Measurements from ENCODE around the gene SAMD10.
"Not testable (repeated sequence)": the region's sequence is repeated elsewhere in the genome, so short reads cannot be mapped to it uniquely, and the experiment has no call there.

SAMD10 gene

DNA sequence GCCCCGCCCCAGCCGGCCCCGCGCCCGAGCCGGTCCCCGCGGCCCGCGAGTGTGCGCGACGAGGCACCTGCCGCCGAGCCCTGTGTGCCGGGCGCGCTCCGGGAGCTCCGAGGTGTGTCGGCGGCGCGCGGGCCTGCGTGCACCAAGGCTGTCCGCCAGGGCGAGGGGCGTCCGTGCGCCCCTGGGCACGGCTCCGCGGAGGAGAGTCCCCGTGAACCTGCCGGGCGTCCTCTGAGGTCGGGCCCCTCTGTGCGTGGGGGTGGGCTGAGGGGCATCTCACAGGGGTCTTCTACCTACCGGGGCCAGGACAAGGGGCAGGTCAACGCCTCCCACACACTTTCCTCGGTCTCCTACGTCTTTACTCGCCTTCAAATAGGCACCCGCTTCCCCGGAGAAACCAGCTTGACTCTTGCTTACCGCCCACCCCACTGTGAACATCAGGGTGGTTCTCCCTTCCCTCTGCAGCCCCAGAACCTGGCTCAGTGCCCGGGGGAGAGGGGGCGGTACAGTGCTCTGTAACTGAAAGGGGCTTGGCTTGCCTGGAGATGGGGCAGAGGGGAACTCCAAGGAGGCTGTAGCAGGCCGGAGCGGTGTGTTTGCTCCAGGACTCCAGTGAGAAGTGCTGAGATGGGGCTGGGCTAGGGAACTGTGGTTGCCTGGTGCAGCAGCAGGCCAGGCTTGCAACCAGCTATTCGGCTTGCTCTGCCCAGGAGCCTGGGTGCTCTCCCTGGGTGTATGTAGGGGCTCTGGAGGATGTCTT is at the start of gene SAMD10:
TSS of gene SAMD10 (minus strand) at position 86 of the 760 bp plus-strand sequence. CDS start 175 bp downstream, outside the sequence.
- no peak for DNase-seq (ENCODE audit: low spot score)

GRCh38 chr20:64027981-64028685 is 48.7 kb upstream of the SAMD10 start:
- DNase-seq (ENCODE audit: low spot score) = no peak

- DNase-seq (ENCODE audit: low spot score) = no peak
These were observed 46.5 kb upstream of the SAMD10 start for GRCh38 chr20:64025826-64026412.

GRCh38 chr20:64025101-64025825 is 45.8 kb upstream of the SAMD10 start:
- no peak for DNase-seq (ENCODE audit: low spot score)

- peak; percentile 72 for DNase-seq (ENCODE audit: low spot score)
These were observed 44.9 kb upstream of the SAMD10 start for GRCh38 chr20:64024141-64024990.

GRCh38 chr20:64023361-64024140 is 44.1 kb upstream of the SAMD10 start:
- DNase-seq (ENCODE audit: low spot score) = no peak

DNA sequence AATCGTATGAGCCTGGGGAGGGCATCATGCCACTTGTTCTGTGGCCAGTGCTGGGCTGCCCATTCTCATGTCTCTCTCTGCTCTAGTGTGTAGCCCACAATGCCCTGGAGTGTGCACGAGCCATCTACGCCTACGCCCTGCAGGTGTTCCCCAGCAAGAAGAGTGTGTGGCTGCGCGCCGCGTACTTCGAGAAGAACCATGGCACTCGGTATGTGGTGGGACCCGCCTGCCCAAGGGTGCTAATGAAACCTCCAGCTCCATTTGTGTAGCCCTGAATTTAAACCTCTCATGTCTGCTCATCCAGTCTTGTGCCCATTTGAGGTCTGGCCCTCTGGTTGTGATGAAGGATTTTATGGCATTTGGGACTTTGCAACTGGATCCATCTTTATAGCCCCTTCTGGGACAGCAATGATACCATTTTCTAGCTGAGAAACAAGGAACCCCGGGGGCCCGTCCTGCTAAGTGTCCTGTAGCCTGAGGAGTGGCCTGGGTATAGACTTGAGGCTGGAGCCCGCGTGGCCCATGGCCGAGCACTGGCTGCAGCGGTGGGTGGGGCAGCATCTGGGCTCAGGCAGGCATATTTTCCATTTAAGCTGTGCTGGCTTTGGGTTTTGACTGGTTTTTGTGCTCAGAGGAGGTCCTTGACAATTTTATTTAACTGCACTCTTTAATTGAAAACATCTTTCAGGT is 43.4 kb upstream of the SAMD10 start:
- no peak for DNase-seq (ENCODE audit: low spot score)

DNA sequence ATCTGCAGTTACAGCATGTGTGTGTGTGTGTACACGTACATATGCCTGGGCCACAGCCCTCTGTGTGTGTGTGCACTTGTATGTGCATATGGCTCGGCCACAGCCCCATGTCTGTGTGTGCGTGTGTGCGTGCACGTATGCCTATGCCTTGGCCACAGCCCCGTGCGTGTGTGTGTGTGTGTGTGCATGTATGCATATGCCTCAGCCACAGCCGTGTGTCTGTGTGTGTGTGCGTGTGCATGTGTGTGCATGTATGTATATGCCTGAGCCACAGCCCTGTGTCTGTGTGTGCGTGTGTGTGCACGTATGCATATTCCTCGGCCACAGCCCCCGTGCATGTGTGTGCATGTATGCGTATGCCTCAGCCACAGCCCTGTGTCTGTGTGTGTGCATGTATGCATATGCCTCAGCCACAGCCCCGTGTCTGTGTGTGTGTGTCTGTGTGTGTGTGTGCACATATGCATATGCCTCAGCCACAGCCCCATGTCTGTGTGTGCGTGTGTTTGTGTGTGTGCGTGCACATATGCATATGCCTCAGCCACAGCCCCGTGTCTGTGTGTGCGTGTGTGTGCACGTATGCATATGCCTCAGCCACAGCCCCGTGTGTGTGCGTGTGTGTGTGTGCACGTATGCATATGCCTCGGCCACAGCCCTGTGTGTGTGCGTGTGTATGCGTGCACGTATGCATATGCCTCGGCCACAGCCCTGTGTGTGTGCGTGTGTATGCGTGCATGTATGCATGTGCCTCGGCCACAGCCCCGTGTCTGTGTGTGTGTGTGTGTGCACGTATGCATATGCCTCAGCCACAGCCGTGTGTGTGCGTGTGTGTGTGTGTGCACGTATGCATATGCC is 41.9 kb upstream of the SAMD10 start:
- no peak for DNase-seq (ENCODE audit: low spot score)

- no peak for DNase-seq (ENCODE audit: low spot score)
These were observed 36.2 kb upstream of the SAMD10 start for GRCh38 chr20:64015635-64016034.

- not testable (repeated sequence) for DNase-seq (ENCODE audit: low spot score)
These were observed 33.1 kb upstream of the SAMD10 start for GRCh38 chr20:64012385-64013154.

GRCh38 chr20:64011366-64011779 is 31.9 kb upstream of the SAMD10 start:
- DNase-seq (ENCODE audit: low spot score) = no peak

GRCh38 chr20:64010711-64011237 is 31.3 kb upstream of the SAMD10 start:
- DNase-seq (ENCODE audit: low spot score) = no peak

GRCh38 chr20:64009811-64010387 is 30.5 kb upstream of the SAMD10 start:
- no peak for DNase-seq (ENCODE audit: low spot score)

- DNase-seq (ENCODE audit: low spot score) = no peak
These were observed 27.5 kb upstream of the SAMD10 start for GRCh38 chr20:64006902-64007301.

DNA sequence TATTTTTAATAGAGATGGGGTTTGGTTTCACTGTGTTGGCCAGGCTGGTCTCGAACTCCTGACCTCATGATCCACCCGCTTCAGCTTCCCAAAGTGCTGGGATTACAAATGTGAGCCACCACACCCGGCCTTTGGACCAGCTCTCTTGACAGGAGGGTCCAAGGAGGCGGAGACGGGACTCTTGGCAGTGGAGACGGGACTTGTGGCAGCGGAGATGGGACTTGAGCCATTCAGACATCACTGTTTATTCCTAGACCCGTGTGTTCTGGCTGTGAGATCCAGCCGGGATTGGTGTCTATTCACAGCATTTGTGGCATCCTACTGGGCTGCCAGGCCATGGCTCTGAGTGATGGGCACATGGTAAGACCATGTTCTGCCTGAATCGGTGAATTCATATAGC is 27.0 kb upstream of the SAMD10 start:
- DNase-seq (ENCODE audit: low spot score) = no peak

DNA sequence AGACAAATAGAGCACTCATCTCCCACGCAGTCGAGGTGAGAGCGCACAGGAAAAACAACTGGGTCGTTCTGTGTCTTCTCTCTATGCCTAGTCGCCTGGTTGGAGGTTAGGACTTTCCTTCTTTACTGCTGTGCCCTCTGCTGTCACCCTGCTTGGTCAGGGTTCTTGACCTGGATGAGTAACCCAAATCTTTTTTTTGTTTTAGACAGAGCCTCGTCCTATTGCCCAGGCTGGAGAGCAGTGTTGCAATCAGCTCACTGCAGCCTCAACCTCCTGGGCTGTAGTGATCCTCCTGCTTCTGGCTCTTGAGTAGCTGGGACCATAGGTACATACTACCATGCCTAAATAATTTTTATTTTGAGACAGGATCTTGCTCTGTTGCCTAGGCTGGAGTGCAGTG is 26.0 kb upstream of the SAMD10 start:
- no peak for DNase-seq (ENCODE audit: low spot score)

- no peak for DNase-seq (ENCODE audit: low spot score)
These were observed 24.7 kb upstream of the SAMD10 start for GRCh38 chr20:64003960-64004725.
